Measurements from ENCODE around the gene MRTFA.
A peak's percentile ranks its signal among the peaks of the same experiment; 100 is the strongest.
"Not testable (repeated sequence)": the region's sequence is repeated elsewhere in the genome, so short reads cannot be mapped to it uniquely, and the experiment has no call there.

MRTFA gene

DNA sequence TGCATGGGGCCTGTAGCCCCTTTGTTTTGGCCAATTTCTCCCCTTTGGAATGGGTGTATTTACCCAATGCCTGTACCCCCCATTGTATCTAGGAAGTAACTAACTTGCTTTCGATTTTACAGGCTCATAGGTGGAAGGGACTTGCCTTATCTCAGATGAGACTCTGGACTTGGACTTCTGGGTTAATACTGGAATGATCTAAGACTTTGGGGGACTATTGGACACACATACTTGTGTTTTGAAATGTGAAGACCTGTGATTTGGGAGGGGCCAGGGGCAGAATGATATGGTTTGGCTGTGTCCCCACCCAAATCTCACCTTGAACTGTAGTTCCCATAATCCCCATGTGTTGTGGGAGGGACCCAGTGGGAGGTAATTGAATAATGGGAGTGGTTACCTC is 82.5 kb downstream of the MRTFA start:
- DNase-seq (ENCODE audit: low read depth in 3 of 3), result not testable (repeated sequence)

DNA sequence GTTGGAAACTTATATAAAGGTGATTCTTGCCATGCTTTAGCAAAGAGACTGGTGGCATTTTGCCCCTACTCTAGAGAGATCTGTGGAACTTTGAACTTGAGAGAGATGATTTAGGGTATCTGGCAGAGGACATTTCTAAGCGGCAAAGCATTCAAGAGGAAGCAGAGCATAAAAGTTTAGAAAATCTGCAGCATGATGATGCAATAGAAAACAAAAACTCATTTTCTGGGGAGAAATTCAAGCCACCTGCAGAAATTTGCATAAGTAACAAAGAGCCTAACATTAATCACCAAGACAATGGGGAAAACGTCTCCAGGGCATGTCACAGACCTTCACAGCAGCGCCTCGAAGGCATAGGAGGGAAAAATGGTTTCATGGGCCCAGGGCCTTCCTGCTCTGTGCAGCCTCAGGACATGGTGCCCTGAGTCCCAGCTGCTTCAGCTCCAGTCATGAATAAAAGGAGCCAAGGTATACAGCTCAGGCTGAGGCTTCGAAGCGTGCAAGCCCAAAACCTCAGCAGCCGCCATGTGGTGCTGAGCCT is 83.4 kb downstream of the MRTFA start:
- no peak for DNase-seq (ENCODE audit: low read depth in 3 of 3)

DNA sequence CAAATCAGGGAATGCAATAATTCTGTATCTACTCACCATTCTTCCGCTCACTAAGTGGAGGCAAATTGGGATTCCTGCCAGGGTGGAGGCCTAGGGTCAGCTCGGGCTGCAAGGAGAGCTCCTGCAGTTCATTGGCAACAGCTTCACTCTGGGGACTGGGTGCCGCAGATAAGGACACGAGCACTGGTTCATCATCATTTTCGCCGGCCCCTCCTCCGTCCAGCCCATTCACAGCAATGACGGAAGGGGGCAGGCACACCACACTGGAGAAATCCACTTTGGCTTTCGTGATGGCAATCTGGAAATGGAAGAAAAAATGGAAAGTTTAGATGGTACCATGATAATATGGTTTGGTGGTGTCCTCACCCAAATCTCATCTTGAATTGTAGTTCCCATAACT is 84.4 kb downstream of the MRTFA start:
- no peak for DNase-seq (ENCODE audit: low read depth in 3 of 3)

DNA sequence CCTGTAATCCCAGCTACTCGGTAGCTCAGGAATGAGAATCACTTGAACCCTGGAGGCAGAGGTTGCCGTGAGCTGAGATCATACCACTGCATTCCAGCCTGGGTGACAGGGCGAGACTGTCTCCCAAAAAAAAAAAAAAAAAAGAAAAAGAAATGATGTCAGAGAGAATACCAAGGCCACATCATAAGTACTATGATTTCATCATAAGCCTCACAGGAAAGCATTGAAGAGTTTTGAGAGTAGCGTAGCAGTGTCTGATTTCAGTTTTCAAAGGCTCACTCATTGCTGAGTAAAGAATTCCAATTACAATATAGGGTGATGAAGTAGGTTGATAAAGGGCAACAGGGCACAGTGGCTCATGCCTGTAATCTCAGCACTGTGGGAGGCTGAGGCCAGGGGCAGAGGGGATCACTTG is 88.8 kb downstream of the MRTFA start:
- DNase-seq (ENCODE audit: low read depth in 3 of 3), result no peak

DNA sequence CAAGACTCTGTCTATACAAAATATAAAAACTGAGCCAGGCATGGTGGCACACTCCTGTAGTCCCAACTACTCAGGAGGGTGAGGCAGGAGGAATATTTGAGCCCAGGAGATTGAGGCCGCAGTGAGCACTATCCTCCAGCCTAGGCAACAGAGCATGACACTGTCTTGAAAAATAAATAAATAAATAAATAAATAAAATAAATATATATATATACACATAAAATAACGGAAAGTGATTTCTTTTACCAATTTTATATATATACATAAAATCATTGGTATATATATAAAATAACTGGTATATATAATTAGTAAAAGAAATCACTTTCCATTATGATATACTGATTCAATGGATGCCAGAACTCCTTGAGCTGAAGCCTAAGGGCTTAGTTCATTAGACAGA is 91.8 kb downstream of the MRTFA start:
- no peak for DNase-seq (ENCODE audit: low read depth in 3 of 3)

DNA sequence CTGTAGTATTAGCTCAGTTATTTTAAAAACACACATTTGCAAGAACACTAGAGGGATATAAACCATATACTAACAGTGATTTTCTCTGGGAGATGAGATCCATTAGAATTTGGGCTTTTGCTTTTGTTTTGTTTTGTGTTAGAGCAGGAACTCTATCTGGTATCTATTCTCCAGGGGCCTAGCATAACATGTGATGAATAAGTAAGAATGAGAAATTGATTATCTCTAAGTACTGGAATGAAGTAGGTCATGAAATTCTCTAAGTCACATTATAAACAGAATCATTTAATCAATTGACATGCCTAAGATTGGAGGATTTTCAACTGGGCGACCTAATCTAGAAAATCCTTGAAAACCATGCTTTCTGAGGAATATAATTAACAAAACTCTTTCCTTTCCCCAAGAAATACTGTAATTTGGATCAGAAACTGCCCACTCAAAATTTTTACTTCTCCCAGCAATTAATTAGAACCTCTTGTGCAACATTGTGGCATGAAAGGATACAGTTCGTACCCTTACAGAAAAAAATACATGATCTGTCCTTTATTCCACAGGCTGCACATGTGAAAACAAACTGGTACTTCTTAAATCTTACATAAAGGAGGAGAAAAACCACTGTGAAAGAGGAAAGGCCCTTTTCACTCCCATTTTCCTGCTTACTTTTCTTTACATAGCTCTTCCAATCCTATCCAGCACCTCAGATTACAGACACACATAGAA is 93.5 kb downstream of the MRTFA start:
- no peak for DNase-seq (ENCODE audit: low read depth in 3 of 3)

DNA sequence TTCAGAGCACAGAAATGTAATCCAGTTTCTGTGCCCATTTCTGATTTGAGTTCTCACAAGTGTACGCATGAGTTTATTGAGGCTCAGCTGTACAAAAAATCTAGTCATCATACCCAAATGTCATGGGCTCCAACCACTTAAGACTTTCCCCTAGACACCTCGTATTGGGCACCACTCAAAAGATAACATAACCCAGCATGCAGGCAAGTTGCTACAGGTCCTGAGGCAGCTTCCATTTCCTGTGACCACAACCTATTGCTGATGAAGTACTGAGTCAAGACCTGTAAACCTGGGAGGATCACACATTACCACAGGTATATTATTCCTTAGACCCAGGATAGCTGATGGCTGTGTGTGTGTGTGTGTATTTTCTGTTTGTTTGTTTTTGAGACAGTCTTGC is 95.2 kb downstream of the MRTFA start:
- DNase-seq (ENCODE audit: low read depth in 3 of 3), result no peak

DNA sequence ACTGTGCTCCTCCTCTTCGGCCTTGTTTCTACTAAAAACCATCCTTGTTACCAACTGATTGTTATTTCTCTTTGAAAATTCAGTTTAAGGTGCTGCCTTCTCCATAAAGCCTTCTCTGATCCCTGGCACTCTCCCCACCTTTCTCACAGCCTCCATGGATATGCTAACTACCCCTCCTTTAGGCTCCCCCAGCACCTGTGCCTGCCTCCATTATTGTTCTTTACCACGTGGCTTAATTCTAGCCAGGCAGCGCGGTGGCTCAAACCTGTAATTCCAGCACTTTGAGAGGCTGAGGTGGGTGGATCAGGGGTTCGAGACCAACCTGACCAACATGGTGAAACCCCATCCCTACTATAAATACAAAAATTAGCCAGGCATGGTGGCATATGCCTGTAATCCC is 96.3 kb downstream of the MRTFA start:
- DNase-seq (ENCODE audit: low read depth in 3 of 3), result no peak

DNA sequence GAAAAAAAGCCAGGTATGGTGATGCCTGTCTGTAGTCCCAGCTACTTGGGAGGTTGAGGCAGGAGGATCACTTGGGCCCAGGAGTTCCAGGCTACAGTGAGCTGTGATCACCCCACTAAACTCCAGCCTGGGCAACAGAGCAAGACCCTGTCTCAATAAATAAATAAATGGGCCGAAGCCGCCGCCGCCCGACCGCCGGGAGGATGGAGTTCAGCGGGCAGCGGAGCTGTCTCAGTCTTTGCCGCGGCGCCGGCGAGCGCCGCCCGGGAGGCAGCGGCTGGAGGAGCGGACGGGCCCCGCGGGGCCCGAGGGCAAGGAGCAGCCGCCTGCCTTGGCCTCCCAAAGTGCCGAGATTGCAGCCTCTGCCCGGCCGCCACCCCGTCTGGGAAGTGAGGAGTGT is 100.4 kb downstream of the MRTFA start:
- not testable (repeated sequence) for DNase-seq (ENCODE audit: low read depth in 3 of 3)

DNA sequence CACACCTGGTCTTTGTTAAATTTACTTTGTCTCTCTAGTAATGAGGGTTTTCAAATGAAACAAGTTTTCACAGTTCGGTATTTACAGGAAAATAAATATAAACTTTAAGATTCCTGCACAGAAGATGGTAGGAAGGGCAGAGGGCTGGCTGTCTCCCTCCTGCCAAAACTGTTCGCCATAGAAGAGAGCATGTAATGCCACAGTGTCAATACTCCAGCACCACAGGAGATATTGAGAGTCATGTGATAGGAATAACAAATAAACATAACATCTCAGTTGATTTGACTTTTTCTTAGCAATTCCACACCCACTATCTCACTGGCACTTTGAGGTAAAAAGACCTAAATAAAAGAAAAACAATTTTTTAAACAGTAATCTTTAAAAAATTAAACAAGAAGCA is 100.9 kb downstream of the MRTFA start:
- DNase-seq (ENCODE audit: low read depth in 3 of 3), result no peak

DNA sequence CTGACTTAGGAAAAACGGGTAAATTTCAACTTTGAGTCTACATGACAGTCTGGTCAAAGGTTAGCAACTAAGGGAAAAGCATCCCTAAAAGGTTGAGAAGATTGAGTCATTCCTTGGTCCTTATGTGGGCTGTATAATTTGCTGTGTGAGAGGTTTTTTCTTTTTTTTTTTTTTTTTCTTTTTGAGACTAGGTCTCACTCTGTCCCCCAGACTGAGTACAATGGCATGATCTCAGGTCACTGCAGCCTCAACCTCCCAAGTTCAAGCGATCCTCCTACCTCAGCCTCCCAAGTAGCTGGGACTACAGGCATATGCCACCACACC is 101.4 kb downstream of the MRTFA start:
- no peak for DNase-seq (ENCODE audit: low read depth in 3 of 3)

DNA sequence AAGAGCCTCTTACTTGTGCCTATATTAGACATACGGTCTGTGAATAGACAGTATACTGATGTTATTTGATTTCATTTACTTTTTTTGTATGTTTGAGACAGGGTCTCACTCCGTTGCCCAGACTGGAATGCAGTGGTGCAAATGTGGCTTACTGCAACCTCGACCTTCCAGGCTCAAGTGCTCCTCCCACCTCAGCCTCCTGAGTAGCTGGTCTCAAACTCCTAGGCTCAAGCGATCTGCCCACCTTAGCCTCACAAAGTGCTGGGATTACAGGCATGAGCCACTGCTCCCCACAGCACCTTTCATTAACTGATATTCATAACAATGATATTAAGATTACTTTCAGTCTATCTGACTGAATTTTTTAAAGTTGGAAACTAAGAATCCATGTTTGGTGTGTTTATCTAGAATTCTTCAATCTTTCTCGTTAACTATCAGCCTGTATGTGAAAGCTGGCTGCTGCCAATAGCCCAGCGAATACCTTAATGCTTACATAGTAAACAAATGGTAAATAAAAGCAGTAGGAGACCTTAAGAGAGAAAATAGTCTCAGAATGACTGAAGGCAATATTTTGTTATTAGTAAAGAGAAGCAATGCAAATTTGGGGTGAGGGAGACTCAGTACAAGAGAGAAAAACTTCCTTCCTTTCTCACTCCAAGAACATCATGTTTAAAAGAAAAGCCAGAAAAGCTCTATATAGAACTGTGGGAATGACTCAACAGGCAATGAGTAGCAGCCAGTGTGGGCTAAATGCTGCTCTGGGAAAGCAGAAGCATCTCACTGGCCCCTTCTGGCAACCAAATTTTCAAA is 101.9 kb downstream of the MRTFA start:
- DNase-seq (ENCODE audit: low read depth in 3 of 3), result no peak

DNA sequence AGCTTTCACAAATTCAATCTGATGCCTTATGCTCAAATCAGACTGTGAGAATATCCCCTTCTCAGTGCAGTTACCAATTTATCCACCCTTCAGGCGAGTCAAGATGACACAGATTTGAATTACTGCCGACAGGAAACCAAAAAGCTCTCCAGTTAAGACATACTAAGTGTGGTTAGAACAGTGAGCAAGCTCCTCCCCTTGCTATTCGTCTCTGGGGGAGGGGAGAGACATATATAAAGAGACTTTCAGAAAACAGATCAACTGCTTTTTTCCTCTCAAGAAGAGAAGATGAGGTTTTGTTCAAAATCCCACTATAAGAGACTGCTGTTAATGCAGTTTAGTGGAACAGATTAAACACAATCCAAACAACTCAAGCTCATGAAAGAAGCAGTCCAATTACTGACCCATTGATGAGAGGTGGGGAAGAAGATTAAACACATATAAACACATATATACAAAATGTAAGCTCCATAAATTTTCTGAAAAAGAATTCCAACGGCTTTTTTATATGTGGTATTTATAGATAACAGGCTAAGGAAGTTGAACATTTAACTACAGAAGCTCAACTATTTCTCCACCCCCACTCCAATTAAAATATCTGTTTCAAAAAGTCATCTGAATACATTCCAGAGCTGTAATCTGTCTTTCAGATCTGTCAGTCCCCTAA is 102.7 kb downstream of the MRTFA start:
- peak in 2 of 3 donors; percentile 17 to 19 for DNase-seq (ENCODE audit: low read depth in 3 of 3)

DNA sequence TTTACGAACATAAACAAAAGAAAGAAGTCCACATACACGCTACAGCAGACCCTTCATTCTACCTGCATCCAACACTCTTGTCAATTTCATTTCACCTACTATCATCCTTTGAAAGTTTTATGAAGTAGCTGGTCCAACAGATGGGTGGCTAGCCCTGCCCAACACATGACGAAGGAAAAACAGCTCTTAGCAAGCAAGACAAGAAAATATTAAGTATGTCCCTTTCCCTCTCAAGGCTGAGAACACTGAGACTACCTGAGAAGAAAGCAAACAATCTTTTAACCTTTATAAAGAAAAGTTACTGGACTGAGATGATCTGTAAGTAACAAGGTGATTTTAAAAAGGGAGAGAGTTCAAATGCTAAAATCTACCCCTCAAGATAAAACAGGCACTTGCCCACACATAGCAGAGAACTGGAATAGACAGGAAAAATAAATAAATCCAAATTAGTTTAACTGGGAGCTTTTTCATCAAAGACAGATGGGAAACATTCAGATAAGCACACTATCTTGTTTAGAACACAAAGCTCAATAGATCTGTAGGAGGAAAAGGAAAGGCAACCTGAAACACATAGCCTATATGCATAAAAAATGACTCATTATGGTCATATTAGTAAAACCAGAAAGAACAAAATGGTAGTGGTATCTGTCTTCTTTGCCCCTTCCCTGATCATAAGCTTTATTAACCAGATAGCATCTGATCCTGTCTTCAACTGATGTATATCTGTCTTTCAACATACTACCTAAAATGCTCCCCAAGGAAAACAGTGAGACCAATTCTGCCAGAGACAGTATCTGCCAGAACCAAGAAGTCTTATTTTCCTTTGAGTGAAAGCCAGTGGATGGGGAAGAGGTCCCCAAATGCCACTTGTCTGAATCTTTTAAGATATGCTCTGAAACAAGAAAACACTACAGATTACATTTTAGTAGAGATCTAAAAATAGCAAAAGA is 104.3 kb downstream of the MRTFA start:
- no peak for DNase-seq (ENCODE audit: low read depth in 3 of 3)

DNA sequence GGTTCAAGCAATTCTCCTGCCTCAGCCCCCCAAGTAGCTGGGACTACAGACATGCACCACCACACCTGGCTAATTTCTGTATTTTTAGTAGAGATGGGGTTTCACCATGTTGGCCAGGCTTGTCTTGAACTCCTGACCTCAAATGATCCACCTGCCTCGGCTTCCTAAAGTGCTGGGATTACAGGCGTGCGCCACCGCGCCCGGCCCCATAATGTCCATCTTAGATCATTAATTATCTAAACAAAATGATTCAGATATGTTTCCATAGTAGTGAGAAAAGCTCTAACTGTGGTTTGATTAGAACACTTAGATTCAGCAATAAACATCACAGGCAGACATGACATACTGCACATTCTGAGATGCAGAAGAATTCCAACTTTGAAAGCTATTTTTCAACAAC is 106.1 kb downstream of the MRTFA start:
- DNase-seq (ENCODE audit: low read depth in 3 of 3), result not testable (repeated sequence)

DNA sequence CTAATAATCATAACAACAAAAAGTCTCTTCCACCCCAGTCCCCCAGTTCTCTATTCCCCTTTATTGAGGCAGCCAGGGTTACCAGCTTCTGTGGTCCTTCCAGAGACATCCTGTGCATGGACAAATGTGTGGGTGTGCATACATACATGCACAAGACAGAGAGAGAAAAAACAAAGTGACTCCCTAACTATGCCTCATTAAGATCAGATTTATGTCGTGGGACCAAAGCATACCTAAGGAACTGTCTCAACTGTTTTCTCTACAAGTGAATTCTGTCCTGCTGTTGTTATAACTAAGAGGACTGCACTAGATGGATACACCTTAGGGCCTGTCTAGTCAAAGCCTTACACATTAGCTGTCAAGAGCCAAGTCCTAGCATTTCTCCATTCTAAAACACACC is 106.7 kb downstream of the MRTFA start:
- no peak for DNase-seq (ENCODE audit: low read depth in 3 of 3)

DNA sequence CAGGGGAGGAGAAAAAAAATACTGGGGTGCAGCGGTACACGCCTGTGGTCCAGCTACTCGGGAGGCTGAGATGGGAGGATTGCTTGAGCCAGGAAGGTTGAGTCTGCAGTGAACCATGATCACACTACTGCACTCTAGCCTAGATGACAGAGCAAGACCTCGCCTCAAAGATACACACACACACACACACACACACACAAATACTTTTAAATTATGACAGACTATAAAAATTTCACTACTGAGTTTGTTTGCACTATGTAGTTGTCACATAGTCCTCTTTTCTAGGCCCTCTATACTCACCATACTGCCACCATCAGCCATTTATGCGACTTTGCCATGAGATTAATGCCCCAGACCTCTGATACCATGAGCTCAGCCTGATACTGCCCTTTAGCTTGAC is 109.6 kb downstream of the MRTFA start:
- no peak for DNase-seq (ENCODE audit: low read depth in 3 of 3)

DNA sequence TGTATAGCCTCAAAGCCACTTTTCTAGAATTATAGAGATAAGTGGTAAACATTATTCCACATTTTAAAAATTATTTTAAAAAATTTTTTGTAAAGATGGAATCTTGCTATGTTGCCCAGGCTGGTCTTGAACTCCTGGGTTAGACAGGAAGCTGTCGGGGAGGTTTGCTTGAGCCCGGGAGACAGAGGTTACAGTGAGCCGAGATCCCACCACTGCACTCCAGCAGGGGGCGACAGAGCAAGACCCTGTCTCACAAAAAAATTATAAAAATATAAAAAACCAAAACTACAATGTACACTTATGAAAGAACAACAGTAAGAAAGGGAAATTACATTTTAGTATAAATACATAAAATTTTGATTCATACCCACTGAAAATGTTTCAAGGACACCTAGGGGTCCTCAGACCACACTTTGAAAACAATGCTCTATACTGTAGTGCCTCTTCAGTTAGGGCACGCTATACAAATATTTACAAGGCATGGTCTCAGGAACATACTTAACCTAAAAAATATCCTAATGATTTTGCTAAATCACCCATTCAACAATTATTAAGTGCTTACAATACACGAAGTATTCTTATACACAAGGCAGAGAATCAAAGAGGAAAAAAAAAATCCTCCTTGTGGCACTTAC is 111.2 kb downstream of the MRTFA start:
- peak; percentile 38 to 64 (median 62) for DNase-seq (ENCODE audit: low read depth in 3 of 3)

DNA sequence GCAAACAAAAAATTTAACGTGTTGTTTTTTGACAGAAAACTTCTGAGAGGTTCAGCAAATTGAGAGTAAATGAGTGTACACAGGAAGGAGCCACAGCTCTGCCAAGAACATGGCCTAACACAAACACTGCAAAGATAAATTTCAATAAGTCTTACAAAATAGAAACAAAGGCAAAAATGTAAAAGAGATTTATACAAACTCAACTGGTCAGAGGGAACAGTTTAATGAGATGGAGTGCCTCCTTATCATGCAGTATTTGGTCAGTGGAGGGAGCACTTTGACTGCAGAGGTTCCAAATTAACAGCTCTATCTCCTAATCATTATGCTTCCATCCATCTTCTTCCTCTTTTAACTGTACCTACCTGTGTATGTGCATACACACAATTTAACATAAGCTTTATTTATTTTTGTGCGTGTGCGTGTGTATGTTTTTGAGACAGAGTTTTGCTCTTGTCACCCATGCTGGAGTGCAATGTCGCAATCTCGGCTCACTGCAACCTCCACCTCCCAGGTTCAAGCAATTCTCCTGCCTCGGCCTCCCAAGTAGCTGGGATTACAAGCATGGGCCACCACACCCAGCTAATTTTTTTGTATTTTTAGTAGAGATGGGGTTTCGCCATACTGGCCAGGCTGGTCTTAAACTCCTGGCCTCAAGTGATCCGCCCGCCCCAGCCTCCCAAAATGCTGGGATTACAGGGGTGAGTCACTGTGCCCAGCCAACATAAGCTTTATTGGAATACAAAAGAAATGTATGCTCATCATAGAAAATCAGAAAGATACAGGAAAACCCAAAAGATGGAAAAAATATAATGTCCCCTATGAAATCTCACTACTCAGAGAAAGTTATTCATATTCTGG is 111.9 kb downstream of the MRTFA start:
- no peak for DNase-seq (ENCODE audit: low read depth in 3 of 3)

DNA sequence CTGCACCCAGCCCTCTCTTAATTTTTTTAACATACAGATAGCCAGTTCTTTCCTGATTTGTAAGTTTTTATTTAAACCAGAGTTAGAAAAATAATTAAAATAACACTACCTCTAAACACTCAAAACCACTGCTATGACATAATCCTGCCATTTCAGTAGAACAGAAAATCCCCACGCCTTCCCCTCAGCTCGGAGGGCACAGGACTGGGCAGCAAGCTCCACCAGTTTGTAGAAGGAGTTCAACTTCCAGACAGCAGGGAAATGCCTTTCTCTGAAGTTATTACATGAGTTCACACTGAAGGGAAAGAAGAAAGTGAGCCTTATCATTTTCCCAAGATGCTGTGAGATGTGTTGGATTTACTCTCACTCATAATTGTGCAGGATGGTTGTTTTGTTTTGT is 114.4 kb downstream of the MRTFA start:
- no peak for DNase-seq (ENCODE audit: low read depth in 3 of 3)
